ENCODE results near the gene SERPINB3.
"Not testable (repeated sequence)": the region's sequence is repeated elsewhere in the genome, so short reads cannot be mapped to it uniquely, and the experiment has no call there.

SERPINB3 gene

GRCh38 chr18:63661750-63662149 is at the start of gene SERPINB3:
Gene SERPINB3, minus strand, starts transcription at chr18:63661893. Its CDS starts 677 bp downstream, at chr18:63661216.
- not testable (repeated sequence) for DNase-seq (ENCODE audit: low spot score)

GRCh38 chr18:63708650-63709049 is 47.0 kb upstream of the SERPINB3 start:
- DNase-seq (ENCODE audit: low spot score): no peak

- no peak for DNase-seq (ENCODE audit: low spot score)
Measured at GRCh38 chr18:63707816-63708215, 46.1 kb upstream of the SERPINB3 start.

- DNase-seq (ENCODE audit: low spot score): no peak
Measured at GRCh38 chr18:63705401-63705800, 43.7 kb upstream of the SERPINB3 start.

- no peak for DNase-seq (ENCODE audit: low spot score)
Measured at GRCh38 chr18:63702660-63703059, 41.0 kb upstream of the SERPINB3 start, which contains the start of gene SERPINB11. Gene SERPINB11, plus strand, starts transcription at chr18:63702960. Its CDS starts 7,234 bp downstream, at chr18:63710194.

- no peak for DNase-seq (ENCODE audit: low spot score)
Measured at GRCh38 chr18:63701952-63702351, 40.3 kb upstream of the SERPINB3 start.

- no peak for DNase-seq (ENCODE audit: low spot score)
Measured at GRCh38 chr18:63700501-63700900, 38.8 kb upstream of the SERPINB3 start.

GRCh38 chr18:63697097-63697660 is 35.5 kb upstream of the SERPINB3 start:
- DNase-seq (ENCODE audit: low spot score): no peak

GRCh38 chr18:63689064-63689463 is 27.4 kb upstream of the SERPINB3 start:
- no peak for DNase-seq (ENCODE audit: low spot score)

- DNase-seq (ENCODE audit: low spot score): no peak
Measured at GRCh38 chr18:63686871-63687270, 25.2 kb upstream of the SERPINB3 start.

GRCh38 chr18:63684718-63685117 is 23.0 kb upstream of the SERPINB3 start:
- DNase-seq (ENCODE audit: low spot score): no peak

GRCh38 chr18:63683890-63684289 is 22.2 kb upstream of the SERPINB3 start:
- DNase-seq (ENCODE audit: low spot score): no peak

- DNase-seq (ENCODE audit: low spot score): no peak
Measured at GRCh38 chr18:63683152-63683551, 21.5 kb upstream of the SERPINB3 start.

GRCh38 chr18:63681449-63682340 is 20.0 kb upstream of the SERPINB3 start:
- DNase-seq (ENCODE audit: low spot score): peak; percentile 3

GRCh38 chr18:63679820-63680606 is 18.3 kb upstream of the SERPINB3 start:
- DNase-seq (ENCODE audit: low spot score): no peak

GRCh38 chr18:63677500-63678225 is 16.0 kb upstream of the SERPINB3 start:
- DNase-seq (ENCODE audit: low spot score): no peak

- DNase-seq (ENCODE audit: low spot score): no peak
Measured at GRCh38 chr18:63676526-63677323, 15.0 kb upstream of the SERPINB3 start.

GRCh38 chr18:63664571-63664970 is 2.9 kb upstream of the SERPINB3 start:
- DNase-seq (ENCODE audit: low spot score): no peak

- not testable (repeated sequence) for DNase-seq (ENCODE audit: low spot score)
Measured at GRCh38 chr18:63658920-63659319, 2.8 kb downstream of the SERPINB3 start.

- DNase-seq (ENCODE audit: low spot score): not testable (repeated sequence)
Measured at GRCh38 chr18:63650271-63650670, 11.4 kb downstream of the SERPINB3 start.

- DNase-seq (ENCODE audit: low spot score): no peak
Measured at GRCh38 chr18:63648241-63648640, 13.5 kb downstream of the SERPINB3 start.
